HG02798 (cell line): ENCODE results near the gene EN1.

Source experiments
- ATAC-seq: cut with Tn5 transposase; IDR thresholded peaks from one replicate; pipeline ENCODE4 v1.9.1; 2021; ENCODE audit warnings: mild to moderate bottlenecking; ENCODE audit not compliant: unreplicated experiment, poor library complexity

The EN1 gene

GRCh38 chr2:118801151-118801550, 46.3 kb downstream of the EN1 start:
- no peak for ATAC-seq

GRCh38 chr2:118800736-118801135, 46.7 kb downstream of the EN1 start:
- no peak for ATAC-seq

DNA sequence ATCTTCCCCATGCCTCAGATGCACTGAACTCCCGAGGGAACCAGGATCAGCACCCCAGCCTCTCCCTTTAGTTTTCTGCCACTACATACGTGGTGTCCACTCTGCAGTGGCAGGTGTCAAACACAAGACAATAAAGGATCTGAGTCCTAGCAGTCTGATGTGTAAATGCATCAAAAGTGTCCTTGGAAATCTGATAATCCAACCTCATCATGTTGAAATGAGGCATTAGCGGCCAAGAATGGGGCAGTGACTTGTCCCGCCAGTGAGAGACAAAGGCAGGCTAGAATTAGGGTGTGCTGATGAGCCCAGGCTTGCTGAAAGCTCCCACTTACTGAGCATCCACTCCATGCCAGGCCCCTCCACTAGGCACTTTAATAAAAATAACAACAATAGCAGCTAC, 52.9 kb downstream of the EN1 start:
- no peak for ATAC-seq
